Suprapubic skin (tissue), 4 donors: Measurements from ENCODE around the gene SIL1. TPM values are rescaled to one million over a fixed set of nuclear protein-coding genes. Genes with fewer than 3 reads are reported as not detected.

Source experiments
- DNase-seq, 2 donors: peaks; one replicate each; pipeline ENCODE4 v3.0.0-alpha.2; 2019; ENCODE audit warnings: low spot score in 2 of 2
- H3K27ac ChIP-seq: fragments of 200-600 bp; sonication (generic); one replicate; pipeline ENCODE4 v1.5.1; 2019
- H3K27me3 ChIP-seq: fragments of 200-600 bp; sonication (generic); one replicate; pipeline ENCODE4 v1.5.1; 2019
- H3K36me3 ChIP-seq: fragments of 200-600 bp; sonication (generic); one replicate; pipeline ENCODE4 v1.5.1; 2019
- H3K4me1 ChIP-seq: fragments of 200-600 bp; sonication (generic); one replicate; pipeline ENCODE4 v1.5.1; 2019
- H3K4me3 ChIP-seq: fragments of 200-600 bp; sonication (generic); one replicate; pipeline ENCODE4 v1.5.1; 2019; ENCODE audit warnings: mild to moderate bottlenecking
- H3K9me3 ChIP-seq: fragments of 200-600 bp; sonication (generic); one replicate; pipeline ENCODE4 v1.5.1; 2019
- CTCF ChIP-seq, 2 donors: fragments of 200-600 bp in 1 of 2; fragments of 450-650 bp in 1 of 2; sonication (generic) in 1 of 2; IDR thresholded peaks; one replicate each; pipeline ENCODE4 v1.5.1; 2016 to 2019; ENCODE audit warnings: antibody characterized with exemption in 2 of 2, mild to moderate bottlenecking in 1 of 2, moderate library complexity in 1 of 2
- EP300 ChIP-seq: sonication (generic); formaldehyde crosslinking; IDR thresholded peaks from one replicate; pipeline ENCODE4 v1.6.1; 2017; ENCODE audit warnings: antibody characterized with exemption
- POLR2A ChIP-seq, 2 donors: fragments of 450-650 bp; IDR thresholded peaks; one replicate each; pipeline ENCODE4 v1.6.1; 2017; ENCODE audit warnings: antibody characterized with exemption in 2 of 2, mild to moderate bottlenecking in 2 of 2, moderate library complexity in 2 of 2
- POLR2AphosphoS5 ChIP-seq, 3 donors: sonication (generic); formaldehyde crosslinking; IDR thresholded peaks; one replicate each; pipeline ENCODE4 v1.6.1; 2017; ENCODE audit warnings: antibody characterized with exemption in 3 of 3
- WGBS: methylation state at CpG from one replicate; pipeline ENCODE4 v1.1.5; 2018; 5-methylcytosine and 5-hydroxymethylcytosine counted together
- total RNA-seq, 4 donors: library from RNA; depleted of rRNA; stranded (reverse); fragments of >200 nt; gene quantifications; one replicate each; pipeline ENCODE4 v1.1.0, GENCODE V29; 2016

The SIL1 gene
- total RNA-seq, 4 donors from 2014 or later: 38.5 to 54.6 (median 41.7) TPM

- no peaks in the 10 kb centered on the region for H3K9me3 ChIP-seq
- WGBS: 89% methylated on average over 1 of the region's 1 CpG
- no peaks in the 10 kb centered on the region for H3K27me3 ChIP-seq
- H3K36me3 ChIP-seq: no peaks in the 10 kb centered on the region
- TF ChIP-seq POLR2A (IDR thresholded peaks at IDR 0.05): no peak
- no peak for TF ChIP-seq EP300
- TF ChIP-seq POLR2AphosphoS5 (IDR thresholded peaks at IDR 0.05): no peak
- TF ChIP-seq CTCF (IDR thresholded peaks at IDR 0.05): no peak
- no peak overlapping the region for H3K27ac ChIP-seq
- no peak for DNase-seq
- no peak overlapping the region for H3K4me3 ChIP-seq
- peaks cover 25% of the 10 kb centered on the region for H3K4me1 ChIP-seq
Observed at GRCh38 chr5:138978080-138978479, 220.1 kb downstream of the SIL1 start.

GRCh38 chr5:138975098-138975847, 222.9 kb downstream of the SIL1 start:
- DNase-seq: peak; percentile 52 to 69
- Histone ChIP-seq H3K36me3 (no peaks in the 10 kb centered on the region), H3K4me1 (peaks cover 34% of the 10 kb centered on the region), H3K9me3 (no peaks in the 10 kb centered on the region), H3K27me3 (no peaks in the 10 kb centered on the region), H3K4me3 (no peak overlapping the region), H3K27ac (peak overlapping the region; percentile 64)
- 77% methylated on average over 10 of the region's 10 CpGs for WGBS
- TF ChIP-seq POLR2AphosphoS5 (IDR thresholded peaks at IDR 0.05): no peak
- TF ChIP-seq EP300: no peak
- TF ChIP-seq CTCF (IDR thresholded peaks at IDR 0.05): no peak
- TF ChIP-seq POLR2A (IDR thresholded peaks at IDR 0.05): no peak

- Histone ChIP-seq H3K9me3 (no peaks in the 10 kb centered on the region), H3K27ac (peak overlapping the region; percentile 64), H3K4me1 (peaks cover 34% of the 10 kb centered on the region), H3K36me3 (no peaks in the 10 kb centered on the region), H3K27me3 (no peaks in the 10 kb centered on the region), H3K4me3 (no peak overlapping the region)
- DNase-seq: peak in 1 of 2 donors; percentile 65
- TF ChIP-seq POLR2A (IDR thresholded peaks at IDR 0.05) (no peak), EP300 (no peak), POLR2AphosphoS5 (IDR thresholded peaks at IDR 0.05) (no peak), CTCF (IDR thresholded peaks at IDR 0.05) (no peak)
- WGBS: 43% methylated on average over 8 of the region's 8 CpGs
Observed at GRCh38 chr5:138974227-138975063, 223.7 kb downstream of the SIL1 start.

GRCh38 chr5:138972836-138973235, 225.3 kb downstream of the SIL1 start:
- TF ChIP-seq EP300 (no peak), POLR2A (IDR thresholded peaks at IDR 0.05) (no peak), CTCF (IDR thresholded peaks at IDR 0.05) (no peak), POLR2AphosphoS5 (IDR thresholded peaks at IDR 0.05) (no peak)
- Histone ChIP-seq H3K36me3 (no peaks in the 10 kb centered on the region), H3K27ac (no peak overlapping the region)

GRCh38 chr5:138972230-138972629, 225.9 kb downstream of the SIL1 start:
- Histone ChIP-seq H3K4me3 (no peak overlapping the region), H3K4me1 (peaks cover 34% of the 10 kb centered on the region), H3K27ac (no peak overlapping the region), H3K9me3 (no peaks in the 10 kb centered on the region), H3K27me3 (no peaks in the 10 kb centered on the region), H3K36me3 (no peaks in the 10 kb centered on the region)
- TF ChIP-seq POLR2A (IDR thresholded peaks at IDR 0.05): no peak
- no peak for TF ChIP-seq CTCF (IDR thresholded peaks at IDR 0.05)
- TF ChIP-seq POLR2AphosphoS5 (IDR thresholded peaks at IDR 0.05): no peak
- TF ChIP-seq EP300: no peak
- no peak for DNase-seq
- WGBS: 50% methylated on average over 1 of the region's 1 CpG

More at GRCh38 chr5:138972836-138973235, 225.3 kb downstream of the SIL1 start:
- Histone ChIP-seq H3K4me3 (no peak overlapping the region), H3K4me1 (peaks cover 34% of the 10 kb centered on the region), H3K27me3 (no peaks in the 10 kb centered on the region), H3K9me3 (no peaks in the 10 kb centered on the region)
- DNase-seq: no peak
- WGBS: 85% methylated on average over 4 of the region's 4 CpGs
